ENCODE results near the gene DNAH8.

DNAH8 gene

GRCh38 chr6:38814761-38815160 lies 99.7 kb downstream of the DNAH8 start:
- TF ChIP-seq, protein P1, sequence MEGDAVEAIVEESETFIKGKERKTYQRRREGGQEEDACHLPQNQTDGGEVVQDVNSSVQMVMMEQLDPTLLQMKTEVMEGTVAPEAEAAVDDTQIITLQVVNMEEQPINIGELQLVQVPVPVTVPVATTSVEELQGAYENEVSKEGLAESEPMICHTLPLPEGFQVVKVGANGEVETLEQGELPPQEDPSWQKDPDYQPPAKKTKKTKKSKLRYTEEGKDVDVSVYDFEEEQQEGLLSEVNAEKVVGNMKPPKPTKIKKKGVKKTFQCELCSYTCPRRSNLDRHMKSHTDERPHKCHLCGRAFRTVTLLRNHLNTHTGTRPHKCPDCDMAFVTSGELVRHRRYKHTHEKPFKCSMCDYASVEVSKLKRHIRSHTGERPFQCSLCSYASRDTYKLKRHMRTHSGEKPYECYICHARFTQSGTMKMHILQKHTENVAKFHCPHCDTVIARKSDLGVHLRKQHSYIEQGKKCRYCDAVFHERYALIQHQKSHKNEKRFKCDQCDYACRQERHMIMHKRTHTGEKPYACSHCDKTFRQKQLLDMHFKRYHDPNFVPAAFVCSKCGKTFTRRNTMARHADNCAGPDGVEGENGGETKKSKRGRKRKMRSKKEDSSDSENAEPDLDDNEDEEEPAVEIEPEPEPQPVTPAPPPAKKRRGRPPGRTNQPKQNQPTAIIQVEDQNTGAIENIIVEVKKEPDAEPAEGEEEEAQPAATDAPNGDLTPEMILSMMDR (IDR thresholded peaks at IDR 0.05): no peak

GRCh38 chr6:38815250-38815649 lies 100.1 kb downstream of the DNAH8 start:
- TF ChIP-seq, protein P1 (IDR thresholded peaks at IDR 0.05): no peak

GRCh38 chr6:38818691-38819090 lies 103.6 kb downstream of the DNAH8 start:
- TF ChIP-seq, protein P1 (IDR thresholded peaks at IDR 0.05): no peak

GRCh38 chr6:38822963-38823362 lies 107.9 kb downstream of the DNAH8 start:
- TF ChIP-seq, protein P1 (IDR thresholded peaks at IDR 0.05): no peak

- TF ChIP-seq, protein P1 (IDR thresholded peaks at IDR 0.05): no peak
Measured at GRCh38 chr6:38824243-38824894, 109.3 kb downstream of the DNAH8 start.

DNA sequence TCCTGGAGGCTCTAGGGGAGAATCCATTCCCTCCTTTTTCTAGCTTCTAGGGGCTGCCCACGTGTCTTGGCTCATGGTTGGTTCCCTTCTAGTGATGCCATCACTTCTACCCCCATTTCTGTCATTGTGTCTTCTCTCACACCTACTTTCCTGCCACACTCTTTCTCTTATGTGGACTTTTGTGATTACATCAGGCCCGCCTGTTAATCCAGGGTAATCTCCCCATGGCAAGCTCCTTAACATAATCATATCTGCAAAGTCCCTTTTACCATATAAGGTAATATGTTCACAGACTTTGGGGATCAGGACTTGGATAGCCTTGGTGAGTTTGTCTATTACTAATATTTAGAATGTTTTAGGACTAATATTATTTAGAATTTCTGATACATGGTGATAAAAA lies 111.9 kb downstream of the DNAH8 start:
- TF ChIP-seq, protein P1 (IDR thresholded peaks at IDR 0.05): no peak

DNA sequence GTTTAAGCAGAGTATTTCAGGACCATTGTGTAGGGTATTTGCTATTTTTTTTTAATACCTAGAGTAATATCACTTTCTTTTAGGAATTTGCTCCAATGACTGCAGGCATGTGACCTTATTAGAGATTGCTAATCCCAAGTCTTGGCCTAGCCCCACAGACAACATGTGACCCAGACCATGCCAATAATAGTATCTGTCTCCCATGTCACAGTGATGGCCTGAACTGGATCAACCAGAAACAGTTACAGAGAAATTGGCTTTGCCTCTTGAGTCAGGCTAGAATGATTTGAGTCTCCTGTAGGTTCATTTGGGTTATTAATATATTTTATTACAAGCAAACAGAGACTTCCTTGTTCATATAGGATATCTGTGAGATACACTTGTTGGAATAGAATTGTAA lies 116.8 kb downstream of the DNAH8 start:
- TF ChIP-seq, protein P1 (IDR thresholded peaks at IDR 0.05): no peak

GRCh38 chr6:38833320-38833719 lies 118.2 kb downstream of the DNAH8 start:
- TF ChIP-seq, protein P1 (IDR thresholded peaks at IDR 0.05): no peak
